Bone marrow (tissue), 2 donors: Measurements from ENCODE around the gene WNK4.
"Not testable (repeated sequence)": the region's sequence is repeated elsewhere in the genome, so short reads cannot be mapped to it uniquely, and the experiment has no call there.

ENCODE experiments used
- DNase-seq, 2 donors: peaks; one replicate each; lab custom pipeline; 2025; lab: John Stamatoyannopoulos, UW

The WNK4 gene

DNA sequence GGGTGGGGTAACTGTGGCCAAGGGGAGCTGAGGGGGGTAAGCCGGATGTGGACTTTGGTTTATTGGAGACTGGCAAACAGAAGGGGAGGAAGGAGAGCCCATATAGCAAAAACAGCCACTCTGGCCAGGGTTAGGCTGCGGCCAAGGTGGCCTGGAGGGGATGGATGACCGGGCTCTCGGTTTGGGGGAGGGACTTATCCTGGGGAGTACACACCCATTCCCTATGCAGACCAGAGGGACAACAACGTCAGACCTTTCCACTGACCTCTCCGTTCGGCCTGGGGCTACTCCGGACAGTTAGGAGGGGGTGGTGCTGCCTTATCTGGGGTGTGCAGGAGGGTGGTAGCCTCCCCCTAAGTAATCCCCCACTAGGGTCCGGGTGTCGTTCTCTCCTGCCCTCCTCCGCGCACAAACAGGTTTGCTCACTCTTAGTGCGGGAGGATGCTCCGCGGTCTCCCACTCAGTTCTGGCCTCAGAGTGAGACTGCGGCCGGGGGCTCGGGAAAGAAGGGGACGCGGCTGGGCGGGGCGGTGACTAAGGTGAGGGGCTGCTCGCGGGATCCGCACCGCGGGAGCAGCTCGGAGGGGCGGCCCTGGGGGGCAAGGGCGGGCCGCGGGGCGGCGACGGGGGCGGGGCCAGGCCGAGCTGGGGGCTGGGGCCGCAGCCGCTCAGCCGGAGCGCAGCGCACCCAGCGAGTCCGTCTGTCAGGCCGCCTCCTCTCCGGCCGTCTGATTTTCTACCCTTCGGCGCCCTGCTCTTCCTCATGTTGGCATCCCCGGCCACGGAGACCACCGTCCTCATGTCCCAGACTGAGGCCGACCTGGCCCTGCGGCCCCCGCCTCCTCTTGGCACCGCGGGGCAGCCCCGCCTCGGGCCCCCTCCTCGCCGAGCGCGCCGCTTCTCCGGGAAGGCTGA lies at the start of gene WNK4:
WNK4 (plus strand) TSS at position 675 of the 915 bp plus-strand sequence; CDS start at position 764, 89 bp downstream.
- no peak for DNase-seq

- no peak for DNase-seq
Observed at GRCh38 chr17:42740699-42741098, 39.7 kb upstream of the WNK4 start.

- not testable (repeated sequence) for DNase-seq
Observed at GRCh38 chr17:42742916-42743315, 37.5 kb upstream of the WNK4 start.

DNA sequence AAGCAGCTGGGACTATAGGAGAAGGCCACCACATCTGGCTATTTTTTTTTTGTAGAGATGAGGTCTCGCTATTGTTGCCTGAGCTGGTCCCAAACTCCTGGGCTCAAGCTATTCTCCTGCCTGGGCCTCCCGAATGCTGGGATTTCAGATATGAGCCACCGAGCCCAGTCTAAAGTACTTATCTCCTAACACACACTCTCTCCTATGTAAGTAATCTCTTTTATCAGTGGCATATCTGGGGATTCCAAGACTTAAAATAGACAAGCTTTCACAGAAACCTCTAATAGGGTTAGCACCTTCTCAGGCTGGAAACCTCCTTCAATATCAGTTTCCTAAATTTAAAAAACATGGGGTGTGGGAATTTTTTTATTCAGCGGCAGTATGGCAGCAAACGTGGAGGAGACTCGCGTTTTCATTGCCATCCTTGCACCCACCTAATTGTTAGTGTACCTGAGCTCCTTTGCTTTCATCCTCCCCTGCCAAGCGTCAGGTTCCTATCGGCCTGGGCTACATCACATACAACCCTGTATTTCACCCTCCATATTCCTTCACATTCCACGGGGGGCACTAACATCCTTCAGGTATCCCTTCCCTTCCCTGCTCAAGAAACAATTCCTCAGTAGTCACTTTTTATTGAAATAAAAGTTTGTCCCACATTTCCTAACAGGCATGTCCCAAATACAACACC lies 36.7 kb upstream of the WNK4 start:
- DNase-seq: no peak

DNA sequence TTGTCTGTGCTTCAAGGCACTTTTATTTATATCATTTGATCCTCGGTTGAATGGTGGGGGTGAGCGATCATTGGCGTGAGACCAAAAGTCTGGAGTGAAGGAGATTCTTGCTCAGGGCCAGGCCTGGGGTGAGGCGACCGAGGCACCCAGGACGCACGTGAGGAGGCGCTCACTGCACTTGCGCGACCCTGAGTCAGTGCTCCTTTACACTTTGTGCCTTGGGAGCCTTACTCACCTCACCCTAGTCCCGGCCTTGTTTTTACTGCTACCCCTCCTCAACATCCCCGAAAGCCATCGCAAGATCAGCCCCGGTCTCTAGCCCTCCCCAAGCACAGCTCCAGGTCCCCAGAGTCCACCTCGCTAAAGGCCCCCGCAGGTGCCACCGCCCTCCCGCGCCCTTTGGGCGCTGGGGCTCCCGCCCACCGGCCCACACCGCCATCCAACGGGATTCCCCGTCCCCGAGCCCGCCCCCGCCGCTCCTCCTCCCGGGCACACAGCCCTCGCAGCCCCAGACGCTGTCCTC lies 36.1 kb upstream of the WNK4 start:
- DNase-seq: peak in 1 of 2 donors; percentile 87

GRCh38 chr17:42744806-42745617 lies 35.4 kb upstream of the WNK4 start, which contains the start of gene EZH1:
Gene EZH1 (minus strand): TSS chr17:42745040. CDS start chr17:42728941, 16,099 bp downstream.
- peak; percentile 69 to 87 for DNase-seq

GRCh38 chr17:42748202-42748907 lies 32.1 kb upstream of the WNK4 start:
- DNase-seq: no peak

DNA sequence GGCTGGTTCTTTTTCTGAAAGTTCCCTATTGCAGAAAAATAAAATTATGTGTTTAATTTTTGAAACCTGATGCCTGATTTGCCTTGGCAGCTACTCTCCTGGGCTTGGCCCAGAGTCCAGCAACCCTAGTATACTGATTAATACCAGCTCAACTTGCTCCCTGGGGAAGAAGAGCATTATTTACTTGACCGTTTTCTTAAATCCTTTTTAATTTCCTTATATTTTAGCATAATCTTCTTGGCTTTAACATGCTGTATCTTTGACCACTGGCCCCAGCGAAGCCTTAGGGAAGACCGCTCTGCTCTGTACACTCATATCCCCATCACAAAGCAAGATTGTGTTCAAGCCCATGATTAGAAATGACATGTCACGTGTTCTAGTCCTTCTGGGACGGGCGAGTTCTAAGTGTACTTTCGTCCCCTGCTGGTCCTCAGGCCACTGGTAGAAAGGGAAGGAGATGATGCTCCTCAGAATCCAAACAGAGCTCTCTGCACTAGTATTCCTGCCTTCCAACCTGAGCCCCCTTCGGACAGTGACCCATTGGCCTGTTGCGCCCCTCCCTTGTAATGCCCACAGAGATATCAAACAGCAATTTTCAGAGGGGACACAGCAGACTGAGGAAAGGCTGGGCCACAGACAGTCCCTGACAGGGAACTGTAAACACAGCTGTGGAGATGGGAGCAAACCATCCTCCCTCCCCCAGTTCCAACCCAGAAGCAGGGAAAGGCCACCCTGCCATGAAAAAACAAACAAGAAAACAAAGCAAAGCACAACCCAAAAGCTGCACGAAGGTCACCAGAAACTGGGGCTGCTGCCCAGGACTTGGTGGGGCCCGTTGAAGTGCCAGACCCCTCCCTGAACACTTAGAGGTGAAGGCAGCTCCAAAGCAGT lies 31.3 kb upstream of the WNK4 start:
- no peak for DNase-seq

DNA sequence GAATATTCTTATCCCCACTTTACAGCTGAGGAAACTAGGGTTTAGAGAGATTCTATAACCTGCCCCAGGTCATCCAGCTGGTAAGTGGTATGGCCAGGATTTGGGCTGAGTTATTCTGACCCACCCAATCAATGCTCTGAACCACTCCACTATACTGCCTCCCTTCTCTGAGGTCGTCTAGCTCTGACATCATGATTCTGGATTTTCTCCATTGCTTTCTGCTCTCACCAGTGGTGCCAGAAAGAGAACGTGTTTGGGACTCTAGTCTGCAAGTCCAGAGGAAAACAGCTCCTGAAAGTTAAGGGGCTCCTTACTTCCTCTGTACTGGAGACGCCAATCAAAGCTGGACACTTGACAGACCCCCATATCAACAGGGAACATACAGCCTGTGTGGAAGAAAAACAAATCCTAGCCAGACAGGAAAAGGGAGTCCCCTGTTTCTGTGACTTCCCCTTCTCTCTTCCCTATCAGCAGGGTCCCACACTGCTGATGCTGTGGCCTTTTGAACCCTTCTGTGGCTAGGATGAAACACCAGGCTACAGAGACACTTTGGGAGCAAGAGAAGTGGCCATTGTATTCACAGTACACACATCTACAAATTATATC lies 29.6 kb upstream of the WNK4 start:
- peak in 1 of 2 donors; percentile 34 for DNase-seq

GRCh38 chr17:42751628-42752027 lies 28.8 kb upstream of the WNK4 start:
- no peak for DNase-seq

- DNase-seq: no peak
Observed at GRCh38 chr17:42754782-42755181, 25.6 kb upstream of the WNK4 start.

- DNase-seq: no peak
Observed at GRCh38 chr17:42759982-42760651, 20.3 kb upstream of the WNK4 start.

- DNase-seq: no peak
Observed at GRCh38 chr17:42760652-42761581, 19.5 kb upstream of the WNK4 start, which contains the start of gene RAMP2. Gene RAMP2 (plus strand): TSS chr17:42761227. CDS start chr17:42761262, 35 bp downstream.

- no peak for DNase-seq
Observed at GRCh38 chr17:42761638-42762037, 18.8 kb upstream of the WNK4 start.

- DNase-seq: no peak
Observed at GRCh38 chr17:42766124-42766523, 14.3 kb upstream of the WNK4 start.

DNA sequence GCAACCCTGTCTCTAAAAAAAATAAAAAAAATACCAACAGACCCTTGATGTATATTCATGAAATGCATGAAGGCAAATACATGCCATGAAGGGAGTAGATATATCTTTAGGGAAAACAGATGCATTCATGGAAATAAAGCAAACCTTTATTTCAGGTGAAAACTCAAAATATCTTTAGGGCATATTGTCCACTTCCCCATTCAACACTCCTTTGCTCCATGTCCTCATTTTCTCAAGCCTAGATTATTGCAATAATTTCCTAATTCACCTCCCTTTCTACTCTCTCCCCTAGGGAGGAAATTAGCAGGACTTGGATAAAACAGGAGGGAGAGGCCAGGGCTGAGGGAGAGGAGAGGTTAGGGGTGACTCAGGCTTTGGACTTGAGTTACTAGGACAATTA lies 12.9 kb upstream of the WNK4 start:
- no peak for DNase-seq

DNA sequence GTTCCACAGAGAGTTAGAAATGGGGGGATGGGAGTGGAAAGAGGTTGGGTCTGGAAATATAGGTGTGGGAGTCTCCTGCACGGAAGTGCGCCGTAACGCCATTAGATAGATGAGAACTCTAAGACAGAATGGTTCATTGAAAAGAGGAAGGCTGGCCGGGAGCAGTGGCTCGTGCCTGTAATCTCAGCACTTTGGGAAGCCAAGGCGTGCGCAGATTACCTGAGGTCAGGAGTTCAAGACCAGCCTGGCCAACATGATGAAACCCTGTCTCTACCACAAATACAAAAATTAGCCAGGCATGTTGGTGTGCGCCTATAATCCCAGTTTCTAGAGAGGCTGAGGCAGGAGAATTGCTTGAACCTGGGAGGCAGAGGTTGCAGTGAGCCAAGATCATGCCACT lies 12.4 kb upstream of the WNK4 start:
- not testable (repeated sequence) for DNase-seq

GRCh38 chr17:42769964-42770363 lies 10.4 kb upstream of the WNK4 start:
- not testable (repeated sequence) for DNase-seq
